Mucosa of descending colon (tissue), 3 donors: ENCODE measurements around the gene SMARCD2. TPM values are rescaled to one million over a fixed set of nuclear protein-coding genes. Genes with fewer than 3 reads are reported as not detected.

Experiments
- ATAC-seq: fragments of 200-7000 bp; cut with Tn5 transposase; one replicate; pipeline ENCODE4 v1.9.1; 2020; ENCODE audit warnings: mild to moderate bottlenecking, moderate library complexity
- DNase-seq, 3 donors: peaks; one replicate each; pipeline ENCODE4 v3.0.0-alpha.2; 2020
- H3K36me3 ChIP-seq: fragments of 200-600 bp; one replicate; pipeline ENCODE4 v1.8.0; 2021; ENCODE audit warnings: low read depth, mild to moderate bottlenecking
- H3K4me1 ChIP-seq: fragments of 200-600 bp; one replicate; pipeline ENCODE4 v1.8.0; 2021; ENCODE audit warnings: low read depth, mild to moderate bottlenecking
- H3K4me3 ChIP-seq: fragments of 200-600 bp; one replicate; pipeline ENCODE4 v1.8.0; 2021; ENCODE audit warnings: mild to moderate bottlenecking
- H3K9me3 ChIP-seq: fragments of 200-600 bp; one replicate; pipeline ENCODE4 v1.8.0; 2021; ENCODE audit warnings: mild to moderate bottlenecking
- CTCF ChIP-seq: fragments of 200-600 bp; IDR thresholded peaks from one replicate; pipeline ENCODE4 v1.8.0; 2022; ENCODE audit warnings: antibody characterized with exemption, mild to moderate bottlenecking
- intact Hi-C, 2 donors: fragments of 100-400 bp; cut with DNase I in 1 of 2; cut with micrococcal nuclease in 1 of 2; formaldehyde crosslinking; loops; one replicate each; pipeline versions ENCODE4 v1.11.0 to v1.11.1; 2022; cut with DNase I, micrococcal nuclease
- total RNA-seq, 3 donors: library from RNA; stranded (reverse); fragmentation: NEBNext Ultra II Directional in 2 of 3; extraction: Animal tissue kit (Norgen Biotek cat#: 25700) in 2 of 3; gene quantifications; one replicate each; pipeline versions ENCODE4 v1.2.1 to v1.2.4, GENCODE V29; 2021 to 2023
- donor health status: DM: no; HTN: no; CAD: no; lungs with moderate emphysema.
- donor health status: DM: no; HTN: no; CAD: no.
- donor health status: DM: no; HTN: yes; CAD: no.

SMARCD2 gene
- total RNA-seq, 3 donors from 2014 or later: 76.6 to 82.1 (median 80.4) TPM

GRCh38 chr17:63824362-63824761 lies 18.1 kb downstream of the SMARCD2 start:
- TF ChIP-seq CTCF: no peak
- intact Hi-C loops: loop anchor here in 1 of 2 donors (10.0 kb wide), 1 partner anchor 50 kb away; the partner anchor contains the start of genes CCDC47 and DDX42
- H3K9me3 ChIP-seq: no peaks in the 10 kb centered on the region
- peaks cover 19% of the 10 kb centered on the region for H3K4me1 ChIP-seq
- no peak for ATAC-seq
- no peak for DNase-seq
- H3K36me3 ChIP-seq: peaks cover 12% of the 10 kb centered on the region
- H3K4me3 ChIP-seq: no peak overlapping the region

GRCh38 chr17:63823659-63824331 lies 18.7 kb downstream of the SMARCD2 start:
- ATAC-seq (no peak), DNase-seq (no peak)
- no peak for TF ChIP-seq CTCF
- H3K9me3 ChIP-seq: no peaks in the 10 kb centered on the region
- peaks cover 12% of the 10 kb centered on the region for H3K36me3 ChIP-seq
- H3K4me3 ChIP-seq: no peak overlapping the region
- peaks cover 18% of the 10 kb centered on the region for H3K4me1 ChIP-seq
- intact Hi-C loops: loop anchor here in 1 of 2 donors (10.0 kb wide), 1 partner anchor 49 kb away; the partner anchor contains the start of genes CCDC47 and DDX42

- Histone ChIP-seq H3K4me1 (peaks cover 9% of the 10 kb centered on the region), H3K9me3 (no peaks in the 10 kb centered on the region), H3K4me3 (no peak overlapping the region), H3K36me3 (peaks cover 21% of the 10 kb centered on the region)
- intact Hi-C loops: loop anchor here in 1 of 2 donors (10.0 kb wide), 1 partner anchor 48 kb away; the partner anchor contains the start of genes CCDC47 and DDX42
- ATAC-seq (no peak), DNase-seq (no peak)
- no peak for TF ChIP-seq CTCF
Measured at GRCh38 chr17:63822537-63822936, 19.9 kb downstream of the SMARCD2 start.

- ATAC-seq (no peak), DNase-seq (no peak)
- Histone ChIP-seq H3K4me3 (no peak overlapping the region), H3K36me3 (peaks cover 23% of the 10 kb centered on the region), H3K4me1 (peaks cover 9% of the 10 kb centered on the region), H3K9me3 (no peaks in the 10 kb centered on the region)
- intact Hi-C loops: loop anchor here in 1 of 2 donors (10.0 kb wide), 1 partner anchor 47 kb away; the partner anchor contains the start of genes CCDC47 and DDX42
- TF ChIP-seq CTCF: no peak
Measured at GRCh38 chr17:63821804-63822203, 20.7 kb downstream of the SMARCD2 start.

GRCh38 chr17:63820963-63821561 lies 21.4 kb downstream of the SMARCD2 start:
- ATAC-seq: no peak
- intact Hi-C loops: loop anchor here in 1 of 2 donors (10.0 kb wide), 1 partner anchor 46 kb away; the partner anchor contains the start of genes CCDC47 and DDX42
- Histone ChIP-seq H3K4me1 (peaks cover 6% of the 10 kb centered on the region), H3K36me3 (peaks cover 23% of the 10 kb centered on the region), H3K4me3 (no peak overlapping the region), H3K9me3 (no peaks in the 10 kb centered on the region)
- no peak for TF ChIP-seq CTCF
- DNase-seq: no peak
